ENCODE data around the gene PTPRE. TPM values are rescaled to one million over a fixed set of nuclear protein-coding genes. Genes with fewer than 3 reads are reported as not detected.

Gene PTPRE
- total RNA-seq, 1 donor from 2014 or later = 5.4 TPM

- DNase-seq (ENCODE audit: low read depth) = no peak
- H3K4me3 ChIP-seq (ENCODE audit: low read depth, low read length) = no peak overlapping the region
- TF ChIP-seq CTCF (conservative IDR thresholded peaks at IDR 0.05; ENCODE audit: low read depth, low read length) = no peak
Measured at GRCh38 chr10:127971963-127972615, 65.2 kb downstream of the PTPRE start.

GRCh38 chr10:127972751-127973357 lies 66.0 kb downstream of the PTPRE start:
- no peak for TF ChIP-seq CTCF (conservative IDR thresholded peaks at IDR 0.05; ENCODE audit: low read depth, low read length)

GRCh38 chr10:127973791-127974311 lies 66.9 kb downstream of the PTPRE start:
- no peak overlapping the region for H3K4me3 ChIP-seq (ENCODE audit: low read depth, low read length)
- no peak for DNase-seq (ENCODE audit: low read depth)
- peak; percentile 14 for TF ChIP-seq CTCF (conservative IDR thresholded peaks at IDR 0.05; ENCODE audit: low read depth, low read length)

More at GRCh38 chr10:127972751-127973357, 66.0 kb downstream of the PTPRE start:
- DNase-seq (ENCODE audit: low read depth) = no peak
- H3K4me3 ChIP-seq (ENCODE audit: low read depth, low read length) = no peak overlapping the region

- no peak overlapping the region for H3K4me3 ChIP-seq (ENCODE audit: low read depth, low read length)
- no peak for DNase-seq (ENCODE audit: low read depth)
- TF ChIP-seq CTCF (conservative IDR thresholded peaks at IDR 0.05; ENCODE audit: low read depth, low read length) = no peak
Measured at GRCh38 chr10:127974911-127975310, 68.0 kb downstream of the PTPRE start.

- H3K4me3 ChIP-seq (ENCODE audit: low read depth, low read length) = no peak overlapping the region
- DNase-seq (ENCODE audit: low read depth) = no peak
- no peak for TF ChIP-seq CTCF (conservative IDR thresholded peaks at IDR 0.05; ENCODE audit: low read depth, low read length)
Measured at GRCh38 chr10:127976286-127976685, 69.4 kb downstream of the PTPRE start.

- no peak for TF ChIP-seq CTCF (conservative IDR thresholded peaks at IDR 0.05; ENCODE audit: low read depth, low read length)
- H3K4me3 ChIP-seq (ENCODE audit: low read depth, low read length) = no peak overlapping the region
- DNase-seq (ENCODE audit: low read depth) = no peak
Measured at GRCh38 chr10:127976701-127977356, 69.9 kb downstream of the PTPRE start.
